HEK293T (cell line): Measurements from ENCODE around the gene PLRG1.

ENCODE experiments used
- ARNT ChIP-seq: fragments of 450-650 bp; IDR thresholded peaks from 2 replicates; pipeline ENCODE4 v1.6.1; 2017; ENCODE audit warnings: mild to moderate bottlenecking
- BHLHE40 ChIP-seq: fragments of 450-650 bp; IDR thresholded peaks from 2 replicates; pipeline ENCODE4 v1.6.1; 2016; ENCODE audit warnings: mild to moderate bottlenecking, moderate library complexity, borderline replicate concordance
- FOXA1 ChIP-seq: fragments of 450-650 bp; IDR thresholded peaks from 2 replicates; pipeline ENCODE4 v1.6.1; 2016; ENCODE audit warnings: mild to moderate bottlenecking
- L3MBTL2 ChIP-seq: fragments of 450-650 bp; conservative IDR thresholded peaks from 2 replicates; pipeline ENCODE4 v1.6.1; 2016; ENCODE audit warnings: mild to moderate bottlenecking
- SP1 ChIP-seq: fragments of 450-650 bp; IDR thresholded peaks from 2 replicates; pipeline ENCODE4 v1.6.1; 2017
- SUZ12 ChIP-seq: fragments of 450-650 bp; IDR thresholded peaks from 2 replicates; pipeline ENCODE4 v1.6.1; 2016; ENCODE audit warnings: mild to moderate bottlenecking
- TARDBP ChIP-seq: fragments of 450-650 bp; IDR thresholded peaks from 2 replicates; pipeline ENCODE4 v1.6.1; 2016
- ZNF384 ChIP-seq: fragments of 450-650 bp; IDR thresholded peaks from 2 replicates; pipeline ENCODE4 v1.6.1; 2016

DNA sequence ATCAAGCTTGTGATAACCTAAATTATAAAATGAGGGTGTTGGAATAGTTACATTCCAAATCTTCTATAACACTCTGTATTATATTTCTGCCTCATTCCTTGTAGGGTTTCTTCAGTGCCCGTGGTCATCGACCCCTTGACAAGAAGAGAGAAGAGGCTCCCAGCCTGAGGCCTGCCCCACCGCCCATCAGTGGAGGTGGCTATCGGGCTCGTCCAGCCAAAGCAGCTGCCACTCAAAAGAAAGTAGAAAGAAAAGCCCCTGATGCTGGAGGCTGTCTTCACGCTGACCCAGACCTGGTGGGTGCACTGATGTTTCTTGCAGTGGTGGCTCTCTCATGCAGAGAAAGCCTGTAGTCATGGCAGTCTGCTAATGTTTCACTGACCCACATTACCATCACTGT, 15.5 kb upstream of the PLRG1 start:
- TF ChIP-seq ARNT (no peak), SP1 (no peak), SUZ12 (no peak), L3MBTL2 (no peak), FOXA1 (no peak), TARDBP (no peak), BHLHE40 (no peak), ZNF384 (no peak)
